Measurements from ENCODE around the gene OR10P1. TPM values are rescaled to one million over a fixed set of nuclear protein-coding genes. Genes with fewer than 3 reads are reported as not detected.
A peak's percentile ranks its signal among the peaks of the same experiment; 100 is the strongest.

OR10P1 gene
- total RNA-seq, 4 donors from 2014 or later: not detected

GRCh38 chr12:55614764-55615163, 21.9 kb upstream of the OR10P1 start:
- Histone ChIP-seq H3K4me1 (peaks cover 0 to 9% (median 6%) of the 10 kb centered on the region in 4 donors), H3K4me3 (no peak overlapping the region), H3K27me3 (no peaks in the 10 kb centered on the region), H3K36me3 (no peaks in the 10 kb centered on the region), H3K9me3 (peaks cover 0 to 13% (median 10%) of the 10 kb centered on the region in 4 donors), H3K27ac (replicated peaks in 1 of 4) (no peak overlapping the region)
- DNase-seq (ENCODE audit: extremely low spot score): no peak
- no peak for TF ChIP-seq EP300 (IDR thresholded peaks at IDR 0.05)
- TF ChIP-seq, protein P1, sequence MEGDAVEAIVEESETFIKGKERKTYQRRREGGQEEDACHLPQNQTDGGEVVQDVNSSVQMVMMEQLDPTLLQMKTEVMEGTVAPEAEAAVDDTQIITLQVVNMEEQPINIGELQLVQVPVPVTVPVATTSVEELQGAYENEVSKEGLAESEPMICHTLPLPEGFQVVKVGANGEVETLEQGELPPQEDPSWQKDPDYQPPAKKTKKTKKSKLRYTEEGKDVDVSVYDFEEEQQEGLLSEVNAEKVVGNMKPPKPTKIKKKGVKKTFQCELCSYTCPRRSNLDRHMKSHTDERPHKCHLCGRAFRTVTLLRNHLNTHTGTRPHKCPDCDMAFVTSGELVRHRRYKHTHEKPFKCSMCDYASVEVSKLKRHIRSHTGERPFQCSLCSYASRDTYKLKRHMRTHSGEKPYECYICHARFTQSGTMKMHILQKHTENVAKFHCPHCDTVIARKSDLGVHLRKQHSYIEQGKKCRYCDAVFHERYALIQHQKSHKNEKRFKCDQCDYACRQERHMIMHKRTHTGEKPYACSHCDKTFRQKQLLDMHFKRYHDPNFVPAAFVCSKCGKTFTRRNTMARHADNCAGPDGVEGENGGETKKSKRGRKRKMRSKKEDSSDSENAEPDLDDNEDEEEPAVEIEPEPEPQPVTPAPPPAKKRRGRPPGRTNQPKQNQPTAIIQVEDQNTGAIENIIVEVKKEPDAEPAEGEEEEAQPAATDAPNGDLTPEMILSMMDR (IDR thresholded peaks at IDR 0.05): no peak
- TF ChIP-seq POLR2A (IDR thresholded peaks at IDR 0.05; ENCODE audit: low read depth): no peak
- no peak for TF ChIP-seq POLR2AphosphoS5 (IDR thresholded peaks at IDR 0.05)
- 70% methylated on average over 1 of the region's 1 CpG for WGBS
- intact Hi-C loops (cut with DNase I): no loop called here

DNA sequence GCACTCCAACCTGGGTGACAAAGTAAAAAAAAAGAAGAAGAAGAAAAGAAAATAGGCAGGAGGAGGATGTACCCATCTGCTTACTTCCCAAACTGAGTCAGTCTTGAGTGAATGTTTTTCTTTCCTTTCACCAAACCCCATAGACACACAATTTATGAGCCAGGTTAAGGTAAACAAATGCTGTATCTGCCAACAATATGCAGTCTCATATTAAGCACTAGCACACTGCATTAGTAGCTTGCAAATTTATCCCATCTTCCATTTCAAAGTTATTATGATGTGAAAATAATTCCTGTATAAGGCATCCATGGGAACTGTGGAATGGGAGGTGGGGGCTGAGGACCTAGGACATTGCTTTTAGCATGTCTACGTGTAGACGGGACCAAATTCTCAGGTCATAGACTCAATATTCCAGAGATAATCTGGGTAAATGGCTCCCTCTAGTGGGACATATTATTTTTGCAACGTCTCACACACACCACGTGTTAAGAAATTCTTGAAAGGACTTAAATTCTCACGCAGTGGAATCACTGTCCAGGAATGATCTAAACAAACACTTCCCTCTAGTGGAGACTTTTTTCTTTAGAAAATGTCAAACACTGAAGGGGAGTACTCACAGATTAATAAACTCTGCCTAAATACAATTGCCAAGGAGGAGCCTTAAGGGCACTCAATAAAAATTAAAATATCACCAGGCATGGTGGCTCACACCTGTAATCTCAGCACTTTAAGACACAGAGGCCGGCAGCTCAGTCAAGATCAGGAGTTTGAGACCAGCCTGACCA, 17.1 kb upstream of the OR10P1 start:
- intact Hi-C loops (cut with DNase I): loop anchor here (2.0 kb wide), 1 partner anchor 431 kb away; no protein-coding TSS in a partner anchor
- no peak for DNase-seq (ENCODE audit: extremely low spot score)
- H3K4me1 ChIP-seq: peaks cover 0 to 8% (median 4%) of the 10 kb centered on the region in 4 donors
- H3K27me3 ChIP-seq: no peaks in the 10 kb centered on the region
- no peak overlapping the region for H3K4me3 ChIP-seq
- H3K36me3 ChIP-seq: no peaks in the 10 kb centered on the region
- peaks cover 0 to 13% (median 6%) of the 10 kb centered on the region in 4 donors for H3K9me3 ChIP-seq
- 5% methylated on average over 6 of the region's 6 CpGs for WGBS
- H3K27ac ChIP-seq (replicated peaks in 1 of 4): no peak overlapping the region
- TF ChIP-seq POLR2A (IDR thresholded peaks at IDR 0.05; ENCODE audit: low read depth) (no peak), POLR2AphosphoS5 (IDR thresholded peaks at IDR 0.05) (peak; percentile 19 to 24)
- TF ChIP-seq, protein P1 (IDR thresholded peaks at IDR 0.05): peak; percentile 85 to 87 (median 87)

- no peaks in the 10 kb centered on the region for H3K36me3 ChIP-seq
- no peaks in the 10 kb centered on the region for H3K9me3 ChIP-seq
- H3K4me3 ChIP-seq: no peak overlapping the region
- TF ChIP-seq, protein P1 (IDR thresholded peaks at IDR 0.05): no peak
- TF ChIP-seq POLR2AphosphoS5 (IDR thresholded peaks at IDR 0.05) (no peak), EP300 (IDR thresholded peaks at IDR 0.05) (no peak), POLR2A (IDR thresholded peaks at IDR 0.05; ENCODE audit: low read depth) (no peak)
- peaks cover 0 to 8% (median 4%) of the 10 kb centered on the region in 4 donors for H3K4me1 ChIP-seq
- DNase-seq (ENCODE audit: extremely low spot score): no peak
- H3K27ac ChIP-seq (replicated peaks in 1 of 4): no peak overlapping the region
- intact Hi-C loops (cut with DNase I): no loop called here
- H3K27me3 ChIP-seq: no peaks in the 10 kb centered on the region
Observed at GRCh38 chr12:55624056-55624455, 12.6 kb upstream of the OR10P1 start.

- H3K27ac ChIP-seq (replicated peaks in 1 of 4): no peak overlapping the region
Observed at GRCh38 chr12:55626154-55626553, 10.5 kb upstream of the OR10P1 start.

More at GRCh38 chr12:55626154-55626553, 10.5 kb upstream of the OR10P1 start:
- DNase-seq (ENCODE audit: extremely low spot score): no peak
- WGBS: 80% methylated on average over 4 of the region's 4 CpGs
- Histone ChIP-seq H3K4me1 (no peaks in the 10 kb centered on the region), H3K36me3 (no peaks in the 10 kb centered on the region), H3K27me3 (no peaks in the 10 kb centered on the region), H3K9me3 (no peaks in the 10 kb centered on the region), H3K4me3 (no peak overlapping the region)
- TF ChIP-seq, protein P1 (IDR thresholded peaks at IDR 0.05): no peak
- intact Hi-C loops (cut with DNase I): no loop called here

Measured in esophagus muscularis mucosa (tissue), 4 donors.